GM12878 (cell line): Measurements from ENCODE around the gene PSPN. TPM values are rescaled to one million over a fixed set of nuclear protein-coding genes. Genes with fewer than 3 reads are reported as not detected.

Source experiments
- ATAC-seq: fragments of 200-7000 bp; cut with Tn5 transposase; 3 replicates; pipeline ENCODE4 v1.9.1; 2020; ENCODE audit warnings: mild to moderate bottlenecking, moderate library complexity
- BruUV-seq: library from RNA; stranded (reverse); fragments of 400-500 nt; replicated peaks from 2 replicates; lab custom pipeline; 2021; lab: Mats Ljungman, UMichigan
- CTCF ChIA-PET: fragments of 300-600 bp; sonication (Branson Sonifier 250); formaldehyde crosslinking; extraction: SDS; loops from one replicate; lab custom pipeline; 2021; ENCODE audit warnings: inconsistent platforms; lab: Yijun Ruan, JAX
- POLR2A ChIA-PET: fragments of 350-600 bp; formaldehyde crosslinking; extraction: SDS; loops from one replicate; lab custom pipeline; 2021; ENCODE audit warnings: inconsistent platforms; lab: Charles Lee
- RAD21 ChIA-PET: fragments of 300-600 bp; sonication (Branson Sonifier 250); formaldehyde crosslinking; loops from one replicate; lab custom pipeline; 2023; ENCODE audit warnings: antibody characterized with exemption; ENCODE audit not compliant: unreplicated experiment; lab: Charles Lee
- SMC1A ChIA-PET: fragments of 300-600 bp; sonication (Branson Sonifier 250); formaldehyde crosslinking; loops from one replicate; lab custom pipeline; 2023; ENCODE audit not compliant: unreplicated experiment, uncharacterized antibody; lab: Charles Lee
- DNase-seq: peaks from one replicate; pipeline ENCODE4 v3.0.0-alpha.2; 2011; ENCODE audit warnings: low read depth, low spot score
- FAIRE-seq: peaks from 3 replicates; lab custom pipeline; 2011; peaks lifted over from hg19 to GRCh38; lab: Jason Lieb, UNC
- H2AFZ ChIP-seq: 2 replicates; pipeline ENCODE4 v1.6.0; 2011; ENCODE audit warnings: low read depth, low read length, control low read depth; ENCODE audit not compliant: control insufficient read depth
- H3K27ac ChIP-seq: 2 replicates; pipeline ENCODE4 v1.5.1; 2011; ENCODE audit warnings: control low read depth; ENCODE audit not compliant: control insufficient read depth, insufficient read depth
- H3K27me3 ChIP-seq, 2 experiments: replicated peaks in 1 of 2; 2 replicates each; pipeline versions ENCODE4 v1.6.0 to v1.6.1; 2011; ENCODE audit warnings: low read length in 1 of 2; ENCODE audit not compliant: control insufficient read depth in 2 of 2, insufficient read depth in 2 of 2
- H3K36me3 ChIP-seq, 2 experiments: 2 replicates each; pipeline ENCODE4 v1.5.1; 2011; ENCODE audit warnings: low read length in 1 of 2; ENCODE audit not compliant: control insufficient read depth in 2 of 2, insufficient read depth in 2 of 2
- H3K4me1 ChIP-seq: 2 replicates; pipeline ENCODE4 v1.6.1; 2011; ENCODE audit warnings: mild to moderate bottlenecking, low read length, moderate library complexity, mixed read lengths; ENCODE audit not compliant: control insufficient read depth, insufficient read depth
- H3K4me2 ChIP-seq: 2 replicates; pipeline ENCODE4 v1.6.0; 2011; ENCODE audit warnings: control low read depth; ENCODE audit not compliant: control insufficient read depth, insufficient read depth
- H3K4me3 ChIP-seq: fragments of 200-600 bp; sonication (generic); 2 replicates; pipeline ENCODE4 v1.5.1; 2016
- H3K79me2 ChIP-seq: 2 replicates; pipeline ENCODE4 v1.6.0; 2011; ENCODE audit warnings: low read length; ENCODE audit not compliant: control insufficient read depth, insufficient read depth
- H3K9ac ChIP-seq: 2 replicates; pipeline ENCODE4 v1.8.0; 2011; ENCODE audit warnings: low read length, control low read depth, mixed read lengths; ENCODE audit not compliant: control insufficient read depth, insufficient read depth
- H3K9me3 ChIP-seq: replicated peaks from 3 replicates; pipeline ENCODE4 v1.5.1; 2011; ENCODE audit warnings: mild to moderate bottlenecking, low read length; ENCODE audit not compliant: control insufficient read depth, insufficient read depth
- H4K20me1 ChIP-seq: 2 replicates; pipeline ENCODE4 v1.6.0; 2011; ENCODE audit not compliant: control insufficient read depth, insufficient read depth
- ESRRA ChIP-seq: IDR thresholded peaks from 2 replicates; pipeline ENCODE4 v1.6.1; 2012; ENCODE audit warnings: mild to moderate bottlenecking, low read length, improper control_type of control experiment
- HCFC1 ChIP-seq: fragments of 150-350 bp; IDR thresholded peaks from 2 replicates; pipeline ENCODE4 v1.6.1; 2014; ENCODE audit warnings: low read length
- HDGF ChIP-seq: fragments of 450-650 bp; IDR thresholded peaks from 2 replicates; pipeline ENCODE4 v1.6.1; 2016; ENCODE audit warnings: antibody characterized with exemption
- NR2C1 ChIP-seq: fragments of 450-650 bp; IDR thresholded peaks from 2 replicates; pipeline ENCODE4 v1.6.1; 2017; ENCODE audit warnings: antibody characterized with exemption, mild to moderate bottlenecking, moderate library complexity
- POLR2A ChIP-seq: IDR thresholded peaks from 2 replicates; pipeline ENCODE4 v1.6.1; 2011; ENCODE audit warnings: low read depth, mild to moderate bottlenecking, low read length
- PRDM15 ChIP-seq: fragments of 450-650 bp; formaldehyde crosslinking; IDR thresholded peaks from 2 replicates; pipeline ENCODE4 v1.4.0; 2020; ENCODE audit warnings: mild to moderate bottlenecking, moderate library complexity
- TCF12 ChIP-seq: IDR thresholded peaks from 2 replicates; pipeline ENCODE4 v1.6.1; 2011; ENCODE audit warnings: low read depth, mild to moderate bottlenecking, low read length
- ZNF274 ChIP-seq: IDR thresholded peaks from one replicate; pipeline ENCODE4 v1.8.0; 2011; ENCODE audit not compliant: insufficient read length, insufficient read depth
- ZNF622 ChIP-seq: fragments of 450-650 bp; IDR thresholded peaks from 2 replicates; pipeline ENCODE4 v1.6.1; 2017; ENCODE audit warnings: mild to moderate bottlenecking, inconsistent platforms
- WGBS: methylation state at CpG from one replicate; pipeline ENCODE4 v1.1.6; 2016; ENCODE audit warnings: low lambda C conversion rate; ENCODE audit not compliant: insufficient replicate concordance, insufficient coverage; ENCODE audit errors: missing lambda C conversion rate; 5-methylcytosine and 5-hydroxymethylcytosine counted together
- in situ Hi-C: fragments of 300-500 bp; cut with MboI; formaldehyde crosslinking; loops from 9 replicates; pipeline ENCODE4 v1.14.3; 2018; ENCODE audit warnings: mixed read lengths
- intact Hi-C: fragments of 100-400 bp; cut with micrococcal nuclease; formaldehyde crosslinking; loops from one replicate; pipeline ENCODE4 v1.14.2; 2022; ENCODE audit not compliant: unreplicated experiment
- polyA plus RNA-seq, 11 experiments: library from polyadenylated mRNA; depleted of rRNA in 4 of 11; unstranded in 6 of 11; stranded (reverse) in 5 of 11; fragments of >200 nt; fragmentation: Nextera tagmentation in 4 of 11; fragmentation: Illumina TruSeq in 1 of 11; extraction: Ambion mirVana in 4 of 11; extraction: Trizol in 1 of 11; gene quantifications; 1 replicate in 1 of 11; 2 replicates in 10 of 11; pipeline versions ENCODE4 v1.2.1 to v1.2.3, GENCODE V29; 2011 to 2016; ENCODE audit warnings: inconsistent platforms in 2 of 11, missing spikeins in 2 of 11, low read depth in 1 of 11
- total RNA-seq, 4 experiments: library from RNA; depleted of rRNA in 3 of 4; stranded (reverse); fragments of >200 nt in 3 of 4; fragmentation: Illumina TruSeq in 1 of 4; extraction: Trizol in 1 of 4; gene quantifications; 2 replicates each; pipeline versions ENCODE4 v1.2.1 to v1.2.3, GENCODE V29; 2013 to 2021

Gene PSPN
- total and polyA plus RNA-seq, 10 of the 15 experiments (the other 5 are each of a cell fraction or from before 2014, with no cell fraction given) = 0.27 to 1.2 (median 0.66) TPM

GRCh38 chr19:6384381-6384780, 8.6 kb upstream of the PSPN start:
- ATAC-seq = no peak
- Histone ChIP-seq H3K4me2 (no peak overlapping the region), H3K4me3 (no peak overlapping the region), H4K20me1 (no peaks in the 10 kb centered on the region), H3K27ac (no peak overlapping the region), H3K9me3 (peaks cover 1% of the 10 kb centered on the region; the same call in 1 of the 3 replicates), H3K79me2 (no peaks in the 10 kb centered on the region), H2AFZ (no peak overlapping the region), H3K27me3 (no peaks in the 10 kb centered on the region), H3K4me1 (no peaks in the 10 kb centered on the region)
- ChIA-PET SMC1A (no interaction called here), RAD21 (no interaction called here), CTCF (no interaction called here)
- WGBS = 88% methylated on average over 4 of the region's 4 CpGs
- intact Hi-C loops = no loop called here
- in situ Hi-C loops = no loop called here
- TF ChIP-seq NR2C1 = no peak
- TF ChIP-seq HDGF = no peak
- TF ChIP-seq ESRRA = no peak
- TF ChIP-seq ZNF274 = no peak
- TF ChIP-seq, all 136 proteins: peak for 0
- Histone ChIP-seq H3K9ac (no peak overlapping the region), H3K36me3 (peaks cover 33 to 42% of the 10 kb centered on the region in 2 experiments)
- DNase-seq (no peak), FAIRE-seq (no peak)
- BruUV-seq = no TSS peak
- POLR2A ChIA-PET = no interaction called here

GRCh38 chr19:6383188-6383587, 7.5 kb upstream of the PSPN start:
- POLR2A ChIA-PET = interaction anchor here (0.6 kb wide), 2 partner anchors 12 to 186 kb away, joined by 3 to 7 read pairs; no protein-coding TSS in a partner anchor

More at GRCh38 chr19:6383188-6383587, 7.5 kb upstream of the PSPN start:
- Histone ChIP-seq H3K27ac (no peak overlapping the region), H3K4me3 (no peak overlapping the region), H4K20me1 (no peaks in the 10 kb centered on the region), H3K9me3 (peaks cover 1% of the 10 kb centered on the region; the same call in 1 of the 3 replicates), H3K27me3 (no peaks in the 10 kb centered on the region), H2AFZ (no peak overlapping the region), H3K4me2 (no peak overlapping the region), H3K79me2 (no peaks in the 10 kb centered on the region), H3K9ac (no peak overlapping the region), H3K36me3 (peaks cover 22 to 39% of the 10 kb centered on the region in 2 experiments), H3K4me1 (no peaks in the 10 kb centered on the region)
- no peak for FAIRE-seq
- ATAC-seq = no peak
- 91% methylated on average over 18 of the region's 19 CpGs for WGBS
- RAD21 ChIA-PET = interaction anchor here (0.7 kb wide), 1 partner anchor 385 kb away, joined by 5 read pairs; no protein-coding TSS in a partner anchor
- CTCF ChIA-PET = interaction anchor here (0.6 kb wide), 1 partner anchor 232 kb away, joined by 3 read pairs; no protein-coding TSS in a partner anchor
- TF ChIP-seq HCFC1 (no peak), ZNF622 (no peak), PRDM15 (CRISPR knock-in tag) (no peak), TCF12 (no peak), POLR2A (peak; percentile 42; the same call in 1 of the 2 replicates)
- SMC1A ChIA-PET = interaction anchor here (0.7 kb wide), 1 partner anchor 10 kb away, joined by 3 read pairs; the partner anchor contains the start of gene GTF2F1
- intact Hi-C loops (no loop called here), in situ Hi-C loops (no loop called here)
- no TSS peak for BruUV-seq
- DNase-seq = no peak
